Measurements from ENCODE around the gene CUX1.

DNA sequence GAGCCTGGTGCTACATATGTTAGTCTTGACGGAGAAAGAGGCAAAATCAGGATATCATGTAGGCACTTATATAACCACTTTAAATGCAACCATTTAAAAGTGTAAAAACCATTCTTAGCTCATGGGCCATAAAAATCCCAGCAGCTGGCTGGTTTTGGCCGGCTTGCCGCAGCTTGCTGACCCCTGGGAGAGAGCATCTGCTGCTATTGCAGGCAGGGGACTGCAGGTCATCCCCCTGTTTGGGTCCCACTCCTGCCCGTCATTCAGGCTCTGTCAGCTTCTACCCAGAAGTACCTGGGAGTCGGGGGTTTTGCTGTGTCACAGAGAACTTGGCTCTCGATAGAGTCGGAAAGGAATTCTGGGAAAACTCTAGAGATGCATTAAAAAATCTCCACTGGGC, 187.4 kb downstream of the CUX1 start:
- TF ChIP-seq, protein P1, sequence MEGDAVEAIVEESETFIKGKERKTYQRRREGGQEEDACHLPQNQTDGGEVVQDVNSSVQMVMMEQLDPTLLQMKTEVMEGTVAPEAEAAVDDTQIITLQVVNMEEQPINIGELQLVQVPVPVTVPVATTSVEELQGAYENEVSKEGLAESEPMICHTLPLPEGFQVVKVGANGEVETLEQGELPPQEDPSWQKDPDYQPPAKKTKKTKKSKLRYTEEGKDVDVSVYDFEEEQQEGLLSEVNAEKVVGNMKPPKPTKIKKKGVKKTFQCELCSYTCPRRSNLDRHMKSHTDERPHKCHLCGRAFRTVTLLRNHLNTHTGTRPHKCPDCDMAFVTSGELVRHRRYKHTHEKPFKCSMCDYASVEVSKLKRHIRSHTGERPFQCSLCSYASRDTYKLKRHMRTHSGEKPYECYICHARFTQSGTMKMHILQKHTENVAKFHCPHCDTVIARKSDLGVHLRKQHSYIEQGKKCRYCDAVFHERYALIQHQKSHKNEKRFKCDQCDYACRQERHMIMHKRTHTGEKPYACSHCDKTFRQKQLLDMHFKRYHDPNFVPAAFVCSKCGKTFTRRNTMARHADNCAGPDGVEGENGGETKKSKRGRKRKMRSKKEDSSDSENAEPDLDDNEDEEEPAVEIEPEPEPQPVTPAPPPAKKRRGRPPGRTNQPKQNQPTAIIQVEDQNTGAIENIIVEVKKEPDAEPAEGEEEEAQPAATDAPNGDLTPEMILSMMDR (IDR thresholded peaks at IDR 0.05 in 2 of 3, conservative IDR thresholded peaks at IDR 0.05 in 1 of 3; ENCODE audit: control insufficient read depth in 2 of 3, extremely low read depth in 1 of 3, insufficient read depth in 1 of 3, low read depth in 3 of 3, low read length in 3 of 3): no peak
- TF ChIP-seq TBL1XR1 (IDR thresholded peaks at IDR 0.05; ENCODE audit: low read depth, low read length): no peak
- TF ChIP-seq YY1 (IDR thresholded peaks at IDR 0.05; ENCODE audit: low read depth, low read length): no peak
- TF ChIP-seq MTA3 (IDR thresholded peaks at IDR 0.05; ENCODE audit: borderline replicate concordance, low read length): no peak
- no peak for TF ChIP-seq ASH2L (IDR thresholded peaks at IDR 0.05; ENCODE audit: borderline replicate concordance, low read depth)
- TF ChIP-seq RFX5 (IDR thresholded peaks at IDR 0.05; ENCODE audit: low read depth, low read length): no peak
- no peak for TF ChIP-seq PML (IDR thresholded peaks at IDR 0.05; ENCODE audit: low read length)
- no peak for TF ChIP-seq POLR2A (IDR thresholded peaks at IDR 0.05; ENCODE audit: low read depth, low read length)
- TF ChIP-seq HDAC2 (IDR thresholded peaks at IDR 0.05): no peak
- TF ChIP-seq RAD21 (IDR thresholded peaks at IDR 0.05; ENCODE audit: insufficient read depth, low read depth, low read length): no peak
- no peak for TF ChIP-seq FOXK2 (IDR thresholded peaks at IDR 0.05)
- no peak for TF ChIP-seq NRF1 (conservative IDR thresholded peaks at IDR 0.05; ENCODE audit: low read depth, low read length)
